Esophagus muscularis mucosa (tissue), 3 donors: ENCODE measurements around the gene TRIM2.

Experiments
- EP300 ChIP-seq: sonication (generic); formaldehyde crosslinking; IDR thresholded peaks from one replicate; pipeline ENCODE4 v1.6.1; 2017; ENCODE audit warnings: antibody characterized with exemption
- TF ChIP-seq, protein P1 (sequence below), 3 experiments: fragments of 200-600 bp in 2 of 3; fragments of 450-650 bp in 1 of 3; sonication (generic) in 2 of 3; IDR thresholded peaks; one replicate each; pipeline ENCODE4 v1.5.1; 2017 to 2019; ENCODE audit warnings: antibody characterized with exemption in 3 of 3, mild to moderate bottlenecking in 2 of 3, moderate library complexity in 1 of 3

DNA sequence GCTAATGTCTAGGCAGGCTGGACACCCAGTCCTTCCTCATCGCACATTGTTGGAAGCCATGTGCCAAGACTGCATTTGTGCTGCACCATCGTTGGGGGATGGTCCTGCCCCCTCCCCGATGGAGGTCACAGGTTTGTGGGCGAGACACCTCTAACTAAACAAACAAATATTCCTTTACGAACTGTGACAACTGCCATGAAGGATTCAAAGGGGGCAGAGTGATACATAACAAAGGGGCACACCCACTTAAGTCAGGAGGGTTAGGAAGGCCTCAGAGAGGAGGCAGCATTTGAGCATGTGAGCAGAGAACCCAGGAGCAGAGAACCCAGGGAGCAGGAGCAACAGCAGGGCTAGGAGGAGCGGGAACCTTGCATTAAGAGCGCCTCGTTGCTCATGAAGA lies 37.1 kb downstream of the TRIM2 start:
- TF ChIP-seq, protein P1, sequence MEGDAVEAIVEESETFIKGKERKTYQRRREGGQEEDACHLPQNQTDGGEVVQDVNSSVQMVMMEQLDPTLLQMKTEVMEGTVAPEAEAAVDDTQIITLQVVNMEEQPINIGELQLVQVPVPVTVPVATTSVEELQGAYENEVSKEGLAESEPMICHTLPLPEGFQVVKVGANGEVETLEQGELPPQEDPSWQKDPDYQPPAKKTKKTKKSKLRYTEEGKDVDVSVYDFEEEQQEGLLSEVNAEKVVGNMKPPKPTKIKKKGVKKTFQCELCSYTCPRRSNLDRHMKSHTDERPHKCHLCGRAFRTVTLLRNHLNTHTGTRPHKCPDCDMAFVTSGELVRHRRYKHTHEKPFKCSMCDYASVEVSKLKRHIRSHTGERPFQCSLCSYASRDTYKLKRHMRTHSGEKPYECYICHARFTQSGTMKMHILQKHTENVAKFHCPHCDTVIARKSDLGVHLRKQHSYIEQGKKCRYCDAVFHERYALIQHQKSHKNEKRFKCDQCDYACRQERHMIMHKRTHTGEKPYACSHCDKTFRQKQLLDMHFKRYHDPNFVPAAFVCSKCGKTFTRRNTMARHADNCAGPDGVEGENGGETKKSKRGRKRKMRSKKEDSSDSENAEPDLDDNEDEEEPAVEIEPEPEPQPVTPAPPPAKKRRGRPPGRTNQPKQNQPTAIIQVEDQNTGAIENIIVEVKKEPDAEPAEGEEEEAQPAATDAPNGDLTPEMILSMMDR (IDR thresholded peaks at IDR 0.05) = no peak
- no peak for TF ChIP-seq EP300
